Heart left ventricle (tissue), 16 donors: ENCODE results near the gene CHN2. TPM values are rescaled to one million over a fixed set of nuclear protein-coding genes. Genes with fewer than 3 reads are reported as not detected.

ENCODE experiments used
- ATAC-seq, 4 donors: fragments of 200-7000 bp; cut with Tn5 transposase; one replicate each; pipeline ENCODE4 v1.9.1; 2020 to 2022; ENCODE audit warnings: moderate library complexity in 4 of 4, mild to moderate bottlenecking in 3 of 4, moderate number of reproducible peaks in 1 of 4
- DNase-seq, 5 donors: peaks; one replicate each; pipeline ENCODE4 v3.0.0-alpha.2; 2020
- H3K27ac ChIP-seq, 12 donors: fragments of 200-600 bp; sonication (generic) in 4 of 12; one replicate each; pipeline versions ENCODE4 v1.5.0 to v1.8.0; 2016 to 2022; ENCODE audit warnings: mild to moderate bottlenecking in 2 of 12
- H3K27me3 ChIP-seq, 9 donors: fragments of 200-600 bp; sonication (generic) in 2 of 9; one replicate each; pipeline versions ENCODE4 v1.5.1 to v1.8.0; 2016 to 2022; ENCODE audit warnings: mild to moderate bottlenecking in 3 of 9
- H3K36me3 ChIP-seq, 9 donors: fragments of 200-600 bp; sonication (generic) in 2 of 9; one replicate each; pipeline versions ENCODE4 v1.5.0 to v1.8.0; 2018 to 2022; ENCODE audit warnings: mild to moderate bottlenecking in 2 of 9
- H3K4me1 ChIP-seq, 12 donors: fragments of 200-600 bp; sonication (generic) in 4 of 12; one replicate each; pipeline versions ENCODE4 v1.5.0 to v1.8.0; 2016 to 2022; ENCODE audit warnings: mild to moderate bottlenecking in 3 of 12
- H3K4me3 ChIP-seq, 12 donors: fragments of 200-600 bp; sonication (generic) in 4 of 12; one replicate each; pipeline versions ENCODE4 v1.5.0 to v1.8.0; 2017 to 2022; ENCODE audit warnings: mild to moderate bottlenecking in 9 of 12, moderate library complexity in 4 of 12
- H3K9me3 ChIP-seq, 12 donors: fragments of 200-600 bp; sonication (generic) in 4 of 12; one replicate each; pipeline versions ENCODE4 v1.5.0 to v1.8.0; 2016 to 2022; ENCODE audit warnings: mild to moderate bottlenecking in 1 of 12
- POLR2A ChIP-seq, 2 donors: fragments of 450-650 bp; IDR thresholded peaks; one replicate each; pipeline ENCODE4 v1.6.1; 2017; ENCODE audit warnings: antibody characterized with exemption in 2 of 2, mild to moderate bottlenecking in 2 of 2, moderate library complexity in 2 of 2
- WGBS, 4 donors: extraction: QIAGEN DNeasy Blood & Tissue Kit in 2 of 4; methylation state at CpG; one replicate each; pipeline versions ENCODE4 v1.1.5 to v1.1.7; 2013 to 2018; 5-methylcytosine and 5-hydroxymethylcytosine counted together
- intact Hi-C, 10 donors: fragments of 100-400 bp; cut with DNase I; formaldehyde crosslinking; loops; one replicate each; pipeline versions ENCODE4 v1.11.1 to v1.14.2; 2022
- polyA plus RNA-seq, 2 donors: library from polyadenylated mRNA; stranded (reverse); fragments of 200-250 nt; gene quantifications; one replicate each; pipeline ENCODE4 v1.2.3, GENCODE V29; 2013
- total RNA-seq, 9 donors: library from RNA; depleted of rRNA in 2 of 9; stranded (reverse); fragments of >200 nt in 2 of 9; fragmentation: NEBNext Ultra II Directional in 3 of 9; extraction: Animal tissue kit (Norgen Biotek cat#: 25700) in 3 of 9; gene quantifications; one replicate each; pipeline versions ENCODE4 v1.1.0 to v1.2.4, GENCODE V29; 2016 to 2023
- TF ChIP-seq, protein P1 (sequence below), 12 donors: fragments of 200-600 bp; sonication (generic) in 4 of 12; IDR thresholded peaks; one replicate each; pipeline versions ENCODE4 v1.5.0 to v1.8.0; 2018 to 2022; ENCODE audit warnings: antibody characterized with exemption in 12 of 12, mild to moderate bottlenecking in 5 of 12
- donor health status: ischemic (EF 13 %, LVEDD 7.1; RV severe dilation, severe dysfunction).
- donor health status: healthy with polysubstance abuse.
- donor health status: DM: no; HTN: yes; CAD: no.
- donor health status: DM: no; HTN: no; CAD: no.
- donor health status: ischemic (EF 25% LVEDD 6.9; RV normal size, moderate dysfunction).
- donor health status: ischemic (EF 25% LVEDD 5.7; RV mildly dilated, moderate dysfunction).
- donor health status: healthy.
- donor health status: DM: yes; HTN: yes; CAD: no.
- donor health status: ischemic (EF 35%, LVEDD 5.7; RV mildly dilated, moderate dysfunction).
- donor health status: nonischemic (EF 11% LVEDD 7.7; RV severe dilation, severe dysfunction).
- donor health status: DM: yes; HTN: yes; CAD: no.
- donor health status: PGD.
- donor health status: ischemic (EF 29% LVEDD 5.4; RV normal size, mild dysfunction).
- donor health status: nonischemic (EF 23%, LVEDD 6.1; RV moderate dilation, normal function).

The CHN2 gene
- total and polyA plus RNA-seq, 11 donors, result 11.2 to 54.4 (median 33.6) TPM

DNA sequence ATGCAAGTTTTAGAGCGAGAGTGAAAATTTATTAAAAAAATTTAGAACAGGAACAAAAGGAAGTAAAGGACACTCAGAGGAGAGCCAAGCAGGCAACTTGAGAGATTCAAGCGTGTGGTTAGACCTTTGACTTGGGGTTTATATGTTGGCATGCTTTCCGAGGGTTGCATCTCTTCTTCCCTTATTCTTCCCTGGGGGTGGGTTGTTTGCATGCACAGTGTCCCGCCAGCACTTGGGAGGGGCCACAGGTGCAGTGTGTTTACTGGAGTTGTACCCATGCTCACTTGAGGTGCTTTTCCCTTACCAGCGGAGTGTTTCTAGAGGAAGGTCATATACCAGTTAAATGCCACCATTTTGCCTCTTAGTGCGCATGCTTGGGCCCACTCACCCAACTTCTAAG lies 96.3 kb downstream of the CHN2 start:
- DNase-seq (no peak), ATAC-seq (no peak)
- H3K36me3 ChIP-seq, result peaks cover 0 to 4% (median 0%) of the 10 kb centered on the region in 9 donors
- 93 to 97% (median 96%) methylated on average over 6 of the region's 6 CpGs for WGBS, 4 donors
- H3K9me3 ChIP-seq, result no peaks in the 10 kb centered on the region
- H3K27ac ChIP-seq, result no peak overlapping the region
- TF ChIP-seq, protein P1, sequence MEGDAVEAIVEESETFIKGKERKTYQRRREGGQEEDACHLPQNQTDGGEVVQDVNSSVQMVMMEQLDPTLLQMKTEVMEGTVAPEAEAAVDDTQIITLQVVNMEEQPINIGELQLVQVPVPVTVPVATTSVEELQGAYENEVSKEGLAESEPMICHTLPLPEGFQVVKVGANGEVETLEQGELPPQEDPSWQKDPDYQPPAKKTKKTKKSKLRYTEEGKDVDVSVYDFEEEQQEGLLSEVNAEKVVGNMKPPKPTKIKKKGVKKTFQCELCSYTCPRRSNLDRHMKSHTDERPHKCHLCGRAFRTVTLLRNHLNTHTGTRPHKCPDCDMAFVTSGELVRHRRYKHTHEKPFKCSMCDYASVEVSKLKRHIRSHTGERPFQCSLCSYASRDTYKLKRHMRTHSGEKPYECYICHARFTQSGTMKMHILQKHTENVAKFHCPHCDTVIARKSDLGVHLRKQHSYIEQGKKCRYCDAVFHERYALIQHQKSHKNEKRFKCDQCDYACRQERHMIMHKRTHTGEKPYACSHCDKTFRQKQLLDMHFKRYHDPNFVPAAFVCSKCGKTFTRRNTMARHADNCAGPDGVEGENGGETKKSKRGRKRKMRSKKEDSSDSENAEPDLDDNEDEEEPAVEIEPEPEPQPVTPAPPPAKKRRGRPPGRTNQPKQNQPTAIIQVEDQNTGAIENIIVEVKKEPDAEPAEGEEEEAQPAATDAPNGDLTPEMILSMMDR (IDR thresholded peaks at IDR 0.05), result no peak
- H3K4me1 ChIP-seq, result peaks cover 0 to 39% (median 0%) of the 10 kb centered on the region in 12 donors
- H3K4me3 ChIP-seq, result no peak overlapping the region
- H3K27me3 ChIP-seq, result no peaks in the 10 kb centered on the region
- intact Hi-C loops, result no loop called here

DNA sequence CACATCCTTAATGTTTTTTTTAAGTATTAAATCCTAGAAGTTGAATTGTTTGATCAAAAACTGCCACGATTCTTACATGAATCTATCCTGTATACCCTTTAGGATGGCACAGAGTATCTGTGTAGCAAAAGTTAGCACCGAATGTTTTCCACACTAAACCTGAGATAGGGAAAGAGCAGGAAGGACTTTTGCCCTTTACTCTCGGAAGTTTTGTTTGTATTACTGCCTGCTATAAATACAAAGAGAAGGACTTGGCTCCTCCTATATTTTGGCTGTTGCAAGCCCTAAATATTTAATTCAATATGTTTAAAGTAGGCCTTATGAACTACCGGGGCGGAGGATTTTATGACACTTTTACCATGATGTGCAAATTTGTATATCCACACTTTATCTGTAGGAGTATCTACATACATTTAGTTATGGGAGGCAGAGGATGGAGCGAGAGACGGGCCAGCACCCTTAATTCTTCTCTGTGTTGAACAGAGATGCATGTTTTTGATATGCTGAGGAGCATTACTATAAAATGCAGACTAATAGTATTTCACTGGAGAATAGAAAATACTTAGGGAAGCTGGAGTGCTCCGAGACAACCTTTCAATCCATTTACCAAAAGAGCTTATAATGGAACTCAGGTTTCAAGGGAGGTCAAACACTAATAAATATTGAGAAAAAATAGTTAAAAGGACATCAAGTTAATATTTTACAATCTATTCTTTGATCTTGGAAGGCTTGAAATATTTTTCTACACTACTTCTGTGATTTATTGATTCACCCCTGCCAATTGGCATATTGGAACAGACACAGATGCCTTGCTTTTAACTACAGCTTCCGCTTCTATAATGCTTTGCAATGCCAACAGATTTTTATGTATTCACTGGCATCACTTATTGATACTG lies 97.4 kb downstream of the CHN2 start:
- ATAC-seq (no peak), DNase-seq (no peak)
- no peaks in the 10 kb centered on the region for H3K27me3 ChIP-seq
- H3K9me3 ChIP-seq, result no peaks in the 10 kb centered on the region
- no peak overlapping the region for H3K4me3 ChIP-seq
- no peak for TF ChIP-seq POLR2A (IDR thresholded peaks at IDR 0.05)
- TF ChIP-seq, protein P1 (IDR thresholded peaks at IDR 0.05), result no peak
- intact Hi-C loops, result no loop called here
- WGBS, 4 donors, result 70 to 82% (median 79%) methylated on average over 9 of the region's 9 CpGs
- H3K27ac ChIP-seq, result no peak overlapping the region
- peaks cover 0 to 4% (median 0%) of the 10 kb centered on the region in 9 donors for H3K36me3 ChIP-seq
- peaks cover 0 to 39% (median 0%) of the 10 kb centered on the region in 12 donors for H3K4me1 ChIP-seq

- intact Hi-C loops, result no loop called here
- no peak overlapping the region for H3K27ac ChIP-seq
- TF ChIP-seq, protein P1 (IDR thresholded peaks at IDR 0.05), result no peak
- TF ChIP-seq POLR2A (IDR thresholded peaks at IDR 0.05), result no peak
- no peaks in the 10 kb centered on the region for H3K27me3 ChIP-seq
- no peak for DNase-seq
- ATAC-seq, result no peak
- WGBS, 4 donors, result 86 to 91% (median 90%) methylated on average over 12 of the region's 12 CpGs
- no peaks in the 10 kb centered on the region for H3K9me3 ChIP-seq
- H3K36me3 ChIP-seq, result peaks cover 0 to 4% (median 0%) of the 10 kb centered on the region in 9 donors
- H3K4me3 ChIP-seq, result no peak overlapping the region
- peaks cover 0 to 29% (median 0%) of the 10 kb centered on the region in 12 donors for H3K4me1 ChIP-seq
Observed at GRCh38 chr7:29292886-29293658, 98.5 kb downstream of the CHN2 start.

GRCh38 chr7:29296421-29296820 lies 101.8 kb downstream of the CHN2 start:
- peaks cover 0 to 24% (median 3%) of the 10 kb centered on the region in 12 donors for H3K4me1 ChIP-seq
- no peak for ATAC-seq
- peaks cover 0 to 4% (median 0%) of the 10 kb centered on the region in 9 donors for H3K36me3 ChIP-seq
- no peaks in the 10 kb centered on the region for H3K9me3 ChIP-seq
- H3K27me3 ChIP-seq, result no peaks in the 10 kb centered on the region
- no peak overlapping the region for H3K27ac ChIP-seq
- DNase-seq, result no peak
- H3K4me3 ChIP-seq, result no peak overlapping the region
- intact Hi-C loops, result no loop called here
- TF ChIP-seq POLR2A (IDR thresholded peaks at IDR 0.05), result no peak
- TF ChIP-seq, protein P1 (IDR thresholded peaks at IDR 0.05), result no peak
